Measurements from ENCODE around the gene WDR91. TPM values are rescaled to one million over a fixed set of nuclear protein-coding genes. Genes with fewer than 3 reads are reported as not detected.

Gene WDR91
- total RNA-seq, 1 donor from 2014 or later: 5.4 TPM

- H3K27ac ChIP-seq: peak within 1 kb of the TSS; percentile 92
- Mint-ChIP-seq H3K36me3 (peaks cover 22% of the 10 kb centered on the region), H3K4me1 (peaks cover 25% of the 10 kb centered on the region), H3K9me3 (no peaks in the 10 kb centered on the region), H3K27me3 (ENCODE audit: insufficient read depth, low read depth) (peaks cover 9% of the 10 kb centered on the region), H3K4me3 (peak within 1 kb of the TSS; percentile 93), H3K27ac (peak within 1 kb of the TSS; percentile 91)
- no peaks in the 10 kb centered on the region for H3K9me3 ChIP-seq (ENCODE audit: low read depth)
- DNase-seq (ENCODE audit: low spot score): peak; percentile 93
- no peaks in the 10 kb centered on the region for H3K36me3 ChIP-seq
- TF ChIP-seq EZH2 (IDR thresholded peaks at IDR 0.05) (no peak), CTCF (IDR thresholded peaks at IDR 0.05) (peak; percentile 54), EZH2phosphoT487 (IDR thresholded peaks at IDR 0.05) (no peak)
- peak within 1 kb of the TSS; percentile 77 for H3K9ac ChIP-seq
- peak within 1 kb of the TSS; percentile 95 for H3K4me2 ChIP-seq
- peak within 1 kb of the TSS; percentile 70 for H3K4me3 ChIP-seq
- H3K27me3 ChIP-seq: no peaks in the 10 kb centered on the region
- H3K4me1 ChIP-seq: peaks cover 5% of the 10 kb centered on the region
- H3F3A ChIP-seq (ENCODE audit: low read depth): peaks cover 17% of the 10 kb centered on the region
- H3K79me2 ChIP-seq (ENCODE audit: low read depth): peaks cover 26% of the 10 kb centered on the region
- H2AFZ ChIP-seq (replicated peaks): peak within 1 kb of the TSS; percentile 81
- H4K20me1 ChIP-seq (ENCODE audit: low read depth): peaks cover 3% of the 10 kb centered on the region
Observed at GRCh38 chr7:135170274-135170997, 40.9 kb downstream of the WDR91 start, which contains the start of gene CYREN. Gene CYREN, minus strand, starts transcription at chr7:135170707. Its CDS starts 1,785 bp downstream, at chr7:135168922.

DNA sequence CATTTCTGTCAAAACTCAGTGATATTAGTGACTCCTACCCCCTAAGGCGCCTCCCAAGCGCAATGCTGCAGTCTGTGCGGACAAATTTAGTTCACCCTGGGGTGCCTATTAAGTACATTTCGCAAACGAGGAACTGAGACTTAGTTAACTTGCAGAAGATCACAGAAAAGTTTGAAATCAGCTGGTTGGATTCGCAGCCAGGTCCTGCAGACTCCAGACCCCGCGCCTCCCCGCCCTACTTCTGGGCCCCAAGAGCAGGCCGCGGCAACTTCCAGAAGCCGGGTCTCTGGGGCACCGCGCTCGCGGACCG lies 41.4 kb downstream of the WDR91 start:
- Mint-ChIP-seq H3K27ac (peak overlapping the region; percentile 91), H3K27me3 (ENCODE audit: insufficient read depth, low read depth) (peaks cover 9% of the 10 kb centered on the region), H3K36me3 (peaks cover 25% of the 10 kb centered on the region), H3K4me1 (peaks cover 25% of the 10 kb centered on the region), H3K9me3 (no peaks in the 10 kb centered on the region), H3K4me3 (peak overlapping the region; percentile 93)
- Histone ChIP-seq H4K20me1 (ENCODE audit: low read depth) (peaks cover 3% of the 10 kb centered on the region), H3K27ac (peak overlapping the region; percentile 92), H3K9ac (peak overlapping the region; percentile 77), H3K9me3 (ENCODE audit: low read depth) (no peaks in the 10 kb centered on the region), H2AFZ (replicated peaks) (peak overlapping the region; percentile 81), H3K36me3 (no peaks in the 10 kb centered on the region), H3K4me2 (peak overlapping the region; percentile 95), H3K79me2 (ENCODE audit: low read depth) (peaks cover 26% of the 10 kb centered on the region), H3K27me3 (no peaks in the 10 kb centered on the region), H3F3A (ENCODE audit: low read depth) (peaks cover 17% of the 10 kb centered on the region), H3K4me1 (peaks cover 5% of the 10 kb centered on the region), H3K4me3 (peak overlapping the region; percentile 70)
- no peak for DNase-seq (ENCODE audit: low spot score)
- no peak for TF ChIP-seq EZH2phosphoT487 (IDR thresholded peaks at IDR 0.05)
- no peak for TF ChIP-seq CTCF (IDR thresholded peaks at IDR 0.05)
- TF ChIP-seq EZH2 (IDR thresholded peaks at IDR 0.05): no peak

- Histone ChIP-seq H3K4me3 (peak overlapping the region; percentile 70), H3K4me1 (peaks cover 5% of the 10 kb centered on the region), H2AFZ (replicated peaks) (peak overlapping the region; percentile 81), H3K27me3 (no peaks in the 10 kb centered on the region), H4K20me1 (ENCODE audit: low read depth) (peaks cover 3% of the 10 kb centered on the region), H3F3A (ENCODE audit: low read depth) (peaks cover 17% of the 10 kb centered on the region), H3K9me3 (ENCODE audit: low read depth) (no peaks in the 10 kb centered on the region), H3K36me3 (no peaks in the 10 kb centered on the region), H3K9ac (peak overlapping the region; percentile 77), H3K79me2 (ENCODE audit: low read depth) (peaks cover 26% of the 10 kb centered on the region), H3K4me2 (peak overlapping the region; percentile 95), H3K27ac (peak overlapping the region; percentile 92)
- Mint-ChIP-seq H3K9me3 (no peaks in the 10 kb centered on the region), H3K27me3 (ENCODE audit: insufficient read depth, low read depth) (peaks cover 9% of the 10 kb centered on the region), H3K4me3 (peak overlapping the region; percentile 93), H3K4me1 (peaks cover 25% of the 10 kb centered on the region), H3K27ac (peak overlapping the region; percentile 91), H3K36me3 (peaks cover 26% of the 10 kb centered on the region)
- no peak for TF ChIP-seq EZH2phosphoT487 (IDR thresholded peaks at IDR 0.05)
- TF ChIP-seq CTCF (IDR thresholded peaks at IDR 0.05): peak; percentile 47
- DNase-seq (ENCODE audit: low spot score): peak; percentile 46
Observed at GRCh38 chr7:135169141-135169963, 42.0 kb downstream of the WDR91 start.
